Thyroid gland (tissue), 4 donors: ENCODE measurements around the gene OCIAD1. TPM values are rescaled to one million over a fixed set of nuclear protein-coding genes. Genes with fewer than 3 reads are reported as not detected.

Source experiments
- DNase-seq, 2 donors: peaks; one replicate each; pipeline ENCODE4 v3.0.0-alpha.2; 2019
- H3K27ac ChIP-seq, 3 donors: fragments of 200-600 bp; sonication (generic); 1 replicate in 2 of 3; 2 replicates in 1 of 3; pipeline ENCODE4 v1.5.1; 2016 to 2019; ENCODE audit warnings: mild to moderate bottlenecking in 1 of 3, moderate library complexity in 1 of 3
- H3K27me3 ChIP-seq: fragments of 200-600 bp; sonication (generic); one replicate; pipeline ENCODE4 v1.5.1; 2019
- H3K36me3 ChIP-seq, 2 donors: fragments of 200-600 bp; sonication (generic); one replicate each; pipeline ENCODE4 v1.5.1; 2016 to 2019
- H3K4me1 ChIP-seq, 2 donors: fragments of 200-600 bp; sonication (generic); one replicate each; pipeline ENCODE4 v1.5.1; 2017 to 2019
- H3K4me3 ChIP-seq, 3 donors: fragments of 200-600 bp; sonication (generic); replicated peaks in 1 of 3; 1 replicate in 2 of 3; 2 replicates in 1 of 3; pipeline ENCODE4 v1.5.1; 2016; ENCODE audit warnings: mild to moderate bottlenecking in 1 of 3
- H3K9me3 ChIP-seq: fragments of 200-600 bp; sonication (generic); one replicate; pipeline ENCODE4 v1.5.1; 2017
- CTCF ChIP-seq, 6 experiments: fragments of 200-600 bp in 3 of 6; fragments of 450-650 bp in 3 of 6; sonication (generic) in 3 of 6; IDR thresholded peaks; one replicate each; pipeline ENCODE4 v1.5.1; 2016 to 2019; ENCODE audit warnings: antibody characterized with exemption in 6 of 6, mild to moderate bottlenecking in 2 of 6, inconsistent platforms in 1 of 6, moderate library complexity in 1 of 6
- POLR2A ChIP-seq, 2 donors: fragments of 450-650 bp; IDR thresholded peaks; one replicate each; pipeline ENCODE4 v1.6.1; 2017; ENCODE audit warnings: antibody characterized with exemption in 2 of 2, mild to moderate bottlenecking in 2 of 2, moderate library complexity in 1 of 2
- WGBS, 2 donors: methylation state at CpG; one replicate each; pipeline ENCODE4 v1.1.5; 2017; 5-methylcytosine and 5-hydroxymethylcytosine counted together
- intact Hi-C: fragments of 100-400 bp; cut with DNase I; formaldehyde crosslinking; loops from one replicate; pipeline ENCODE4 v1.15.1; 2023
- total RNA-seq, 4 donors: library from RNA; depleted of rRNA; stranded (reverse); fragments of >200 nt; gene quantifications; one replicate each; pipeline ENCODE4 v1.2.3, GENCODE V29; 2016

OCIAD1 gene, protein sequence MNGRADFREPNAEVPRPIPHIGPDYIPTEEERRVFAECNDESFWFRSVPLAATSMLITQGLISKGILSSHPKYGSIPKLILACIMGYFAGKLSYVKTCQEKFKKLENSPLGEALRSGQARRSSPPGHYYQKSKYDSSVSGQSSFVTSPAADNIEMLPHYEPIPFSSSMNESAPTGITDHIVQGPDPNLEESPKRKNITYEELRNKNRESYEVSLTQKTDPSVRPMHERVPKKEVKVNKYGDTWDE
- 100 to 1,000 TPM; 150 to 273 (median 213) TPM for total RNA-seq

- WGBS, 2 donors: 1% methylated on average over 55 of the region's 56 CpGs
- intact Hi-C loops: no loop called here
These were observed at the start of gene OCIAD1 for GRCh38 chr4:48830706-48831531. TSS of gene OCIAD1 (plus strand) at chr4:48831088. CDS start at chr4:48832625, 1,537 bp downstream.

GRCh38 chr4:48781968-48782367, 48.9 kb upstream of the OCIAD1 start:
- intact Hi-C loops: loop anchor here (2.0 kb wide), 1 partner anchor 47 kb away; no protein-coding TSS in a partner anchor
- TF ChIP-seq CTCF (IDR thresholded peaks at IDR 0.05): no peak
- no peak for TF ChIP-seq POLR2A (IDR thresholded peaks at IDR 0.05)
- Histone ChIP-seq H3K9me3 (no peaks in the 10 kb centered on the region), H3K4me1 (peaks cover 12 to 16% of the 10 kb centered on the region in 2 donors), H3K4me3 (no peak overlapping the region), H3K27ac (no peak overlapping the region), H3K36me3 (no peaks in the 10 kb centered on the region), H3K27me3 (no peaks in the 10 kb centered on the region)
- no peak for DNase-seq

More at GRCh38 chr4:48830706-48831531, at the start of gene OCIAD1:
- Histone ChIP-seq H3K4me1 (peaks cover 11 to 13% of the 10 kb centered on the region in 2 donors), H3K9me3 (no peaks in the 10 kb centered on the region), H3K36me3 (peaks cover 14 to 22% of the 10 kb centered on the region in 2 donors), H3K27me3 (no peaks in the 10 kb centered on the region), H3K4me3 (peak within 1 kb of the TSS; percentile 71 to 92 (median 74)), H3K27ac (peak within 1 kb of the TSS; percentile 91 to 97 (median 94))
- TF ChIP-seq POLR2A (IDR thresholded peaks at IDR 0.05) (peak in 1 of 2 donors; percentile 70), CTCF (IDR thresholded peaks at IDR 0.05) (no peak)
- peak; percentile 98 for DNase-seq

GRCh38 chr4:48785302-48785701, 45.6 kb upstream of the OCIAD1 start:
- no peak overlapping the region for H3K27ac ChIP-seq
- H3K4me1 ChIP-seq: peaks cover 5 to 6% of the 10 kb centered on the region in 2 donors
- no peaks in the 10 kb centered on the region for H3K36me3 ChIP-seq
- H3K9me3 ChIP-seq: no peaks in the 10 kb centered on the region
- TF ChIP-seq POLR2A (IDR thresholded peaks at IDR 0.05): no peak
- no peak for TF ChIP-seq CTCF (IDR thresholded peaks at IDR 0.05)
- intact Hi-C loops: no loop called here
- DNase-seq: no peak
- no peak overlapping the region for H3K4me3 ChIP-seq
- H3K27me3 ChIP-seq: no peaks in the 10 kb centered on the region

- TF ChIP-seq CTCF (IDR thresholded peaks at IDR 0.05) (no peak), POLR2A (IDR thresholded peaks at IDR 0.05) (no peak)
- H3K4me3 ChIP-seq: no peak overlapping the region
- no peaks in the 10 kb centered on the region for H3K36me3 ChIP-seq
- WGBS, 2 donors: 82 to 93% methylated on average over 2 of the region's 2 CpGs
- intact Hi-C loops: no loop called here
- no peaks in the 10 kb centered on the region for H3K27me3 ChIP-seq
- H3K9me3 ChIP-seq: no peaks in the 10 kb centered on the region
- no peaks in the 10 kb centered on the region for H3K4me1 ChIP-seq
- H3K27ac ChIP-seq: no peak overlapping the region
- DNase-seq: no peak
These were observed 44.3 kb upstream of the OCIAD1 start for GRCh38 chr4:48786549-48786948.

GRCh38 chr4:48787056-48787455, 43.8 kb upstream of the OCIAD1 start:
- no peaks in the 10 kb centered on the region for H3K9me3 ChIP-seq
- 54 to 60% methylated on average over 1 of the region's 1 CpG for WGBS, 2 donors
- no peak for DNase-seq
- H3K4me1 ChIP-seq: no peaks in the 10 kb centered on the region
- no peak overlapping the region for H3K27ac ChIP-seq
- H3K27me3 ChIP-seq: no peaks in the 10 kb centered on the region
- no peak overlapping the region for H3K4me3 ChIP-seq
- H3K36me3 ChIP-seq: no peaks in the 10 kb centered on the region
- intact Hi-C loops: no loop called here
- TF ChIP-seq CTCF (IDR thresholded peaks at IDR 0.05): no peak
- TF ChIP-seq POLR2A (IDR thresholded peaks at IDR 0.05): no peak
